Neuronal stem cell (in vitro differentiated cells): ENCODE measurements around the gene MTHFSD.

Experiments
- DNase-seq: peaks from one replicate; pipeline ENCODE4 v3.0.0-alpha.2; 2013; ENCODE audit warnings: low spot score
- H2AFZ ChIP-seq: one replicate; pipeline ENCODE4 v1.6.1; 2013; ENCODE audit warnings: mild to moderate bottlenecking, low read length, inconsistent platforms
- H2AK5ac ChIP-seq: 2 replicates; pipeline ENCODE4 v1.6.1; 2013; ENCODE audit warnings: low read depth, mild to moderate bottlenecking, inconsistent platforms, low read length, moderate library complexity, mixed read lengths
- H2BK120ac ChIP-seq: 2 replicates; pipeline ENCODE4 v1.6.1; 2013; ENCODE audit warnings: low read depth, mild to moderate bottlenecking, inconsistent platforms, low read length, moderate library complexity, mixed read lengths
- H2BK12ac ChIP-seq: one replicate; pipeline ENCODE4 v1.6.1; 2013; ENCODE audit warnings: low read length, inconsistent platforms
- H2BK15ac ChIP-seq: 2 replicates; pipeline ENCODE4 v1.6.1; 2013; ENCODE audit warnings: mild to moderate bottlenecking, low read length, inconsistent platforms, mixed read lengths
- H2BK5ac ChIP-seq: one replicate; pipeline ENCODE4 v1.6.1; 2013; ENCODE audit warnings: inconsistent platforms, mild to moderate bottlenecking, low read length, moderate library complexity
- H3K14ac ChIP-seq: one replicate; pipeline ENCODE4 v1.6.1; 2013; ENCODE audit warnings: low read length, inconsistent platforms
- H3K18ac ChIP-seq: 2 replicates; pipeline ENCODE4 v1.6.1; 2013; ENCODE audit warnings: low read length, inconsistent platforms
- H3K23ac ChIP-seq: 2 replicates; pipeline ENCODE4 v1.6.1; 2013; ENCODE audit warnings: low read depth, mild to moderate bottlenecking, mixed read lengths, low read length, inconsistent platforms; ENCODE audit not compliant: poor library complexity
- H3K27ac ChIP-seq: replicated peaks from 3 replicates; pipeline ENCODE4 v1.5.1; 2013; ENCODE audit warnings: low read length, inconsistent platforms
- H3K27me3 ChIP-seq, 3 experiments: 2 replicates each; pipeline ENCODE4 v1.6.1; 2013; ENCODE audit warnings: low read length in 3 of 3, mild to moderate bottlenecking in 2 of 3, inconsistent platforms in 1 of 3, low read depth in 1 of 3, mixed read lengths in 1 of 3, moderate library complexity in 1 of 3; ENCODE audit not compliant: control insufficient read depth in 3 of 3, insufficient read depth in 3 of 3
- H3K36me3 ChIP-seq, 2 donors: replicated peaks in 1 of 2; 2 replicates each; pipeline ENCODE4 v1.6.1; 2013; ENCODE audit warnings: low read length in 2 of 2; ENCODE audit not compliant: control insufficient read depth in 2 of 2, insufficient read depth in 2 of 2
- H3K4ac ChIP-seq: 2 replicates; pipeline ENCODE4 v1.6.1; 2013; ENCODE audit warnings: inconsistent platforms, mild to moderate bottlenecking, low read length, moderate library complexity
- H3K4me1 ChIP-seq, 2 donors: 1 replicate in 1 of 2; 2 replicates in 1 of 2; pipeline ENCODE4 v1.6.1; 2013; ENCODE audit warnings: low read length in 2 of 2, low read depth in 1 of 2; ENCODE audit not compliant: control insufficient read depth in 2 of 2, insufficient read depth in 1 of 2
- H3K4me2 ChIP-seq: one replicate; pipeline ENCODE4 v1.6.1; 2013; ENCODE audit warnings: mild to moderate bottlenecking, low read length, inconsistent platforms; ENCODE audit not compliant: insufficient read depth, poor library complexity, severe bottlenecking
- H3K4me3 ChIP-seq, 2 donors: 2 replicates each; pipeline ENCODE4 v1.5.1; 2013; ENCODE audit warnings: low read length in 2 of 2, mild to moderate bottlenecking in 2 of 2, inconsistent platforms in 1 of 2, moderate library complexity in 1 of 2
- H3K79me1 ChIP-seq: one replicate; pipeline ENCODE4 v1.6.1; 2013; ENCODE audit warnings: low read depth, mild to moderate bottlenecking, inconsistent platforms, low read length, moderate library complexity
- H3K9ac ChIP-seq: one replicate; pipeline ENCODE4 v1.6.1; 2013; ENCODE audit warnings: mild to moderate bottlenecking, low read depth, low read length, inconsistent platforms; ENCODE audit not compliant: poor library complexity
- H3K9me3 ChIP-seq, 2 donors: replicated peaks in 1 of 2; 2 replicates each; pipeline versions ENCODE3 to v1.6.1; 2013; ENCODE audit warnings: low read length in 2 of 2, mild to moderate bottlenecking in 2 of 2, inconsistent platforms in 1 of 2, low read depth in 1 of 2, mixed read lengths in 1 of 2, moderate library complexity in 1 of 2; ENCODE audit not compliant: control insufficient read depth in 2 of 2, insufficient read depth in 1 of 2
- H4K8ac ChIP-seq: one replicate; pipeline ENCODE4 v1.6.1; 2013; ENCODE audit warnings: low read depth, mild to moderate bottlenecking, inconsistent platforms, low read length, moderate library complexity
- H4K91ac ChIP-seq: one replicate; pipeline ENCODE4 v1.6.1; 2013; ENCODE audit warnings: low read length, low read depth, mild to moderate bottlenecking, inconsistent platforms; ENCODE audit not compliant: poor library complexity
- WGBS, 2 donors: extraction: QIAGEN DNeasy Blood & Tissue Kit; methylation state at CpG; one replicate each; pipeline ENCODE4 v1.1.7; 2013; ENCODE audit warnings: missing lambda C conversion rate in 2 of 2, mixed read lengths in 1 of 2; ENCODE audit not compliant: insufficient read length in 2 of 2, insufficient replicate concordance in 1 of 2; ENCODE audit errors: extremely low coverage in 2 of 2; 5-methylcytosine and 5-hydroxymethylcytosine counted together

Gene MTHFSD

GRCh38 chr16:86519649-86520316 is 35.3 kb downstream of the MTHFSD start:
- H2AFZ ChIP-seq: no peak overlapping the region
- no peak overlapping the region for H4K8ac ChIP-seq
- no peak overlapping the region for H3K14ac ChIP-seq
- peak overlapping the region; percentile 8 for H3K23ac ChIP-seq
- no peak overlapping the region for H3K4me2 ChIP-seq
- H3K9me3 ChIP-seq: peaks cover 0 to 4% of the 10 kb centered on the region in 2 donors
- H3K27me3 ChIP-seq: peaks cover 25 to 94% (median 53%) of the 10 kb centered on the region in 3 experiments
- no peak overlapping the region for H3K4ac ChIP-seq
- no peaks in the 10 kb centered on the region for H3K79me1 ChIP-seq
- no peak overlapping the region for H2BK5ac ChIP-seq
- peak overlapping the region; percentile 11 for H2BK15ac ChIP-seq
- H3K27ac ChIP-seq: no peak overlapping the region
- H3K36me3 ChIP-seq: no peaks in the 10 kb centered on the region
- peak overlapping the region; percentile 23 for H3K18ac ChIP-seq
- DNase-seq: peak; percentile 67
- H2AK5ac ChIP-seq: peak overlapping the region; percentile 80
- WGBS, 2 donors: no CpG with 5 or more reads among the region's 31 CpGs
- H4K91ac ChIP-seq: peak overlapping the region; percentile 14
- no peak overlapping the region for H3K9ac ChIP-seq
- H3K4me1 ChIP-seq: peaks cover 0 to 4% of the 10 kb centered on the region in 2 donors
- no peak overlapping the region for H2BK120ac ChIP-seq
- H2BK12ac ChIP-seq: no peak overlapping the region
- H3K4me3 ChIP-seq: no peak overlapping the region

- H3K18ac ChIP-seq: peak overlapping the region; percentile 25
- H2BK12ac ChIP-seq: no peak overlapping the region
- no peaks in the 10 kb centered on the region for H3K36me3 ChIP-seq
- H4K8ac ChIP-seq: no peak overlapping the region
- H2AFZ ChIP-seq: no peak overlapping the region
- no peak overlapping the region for H2BK15ac ChIP-seq
- no peak overlapping the region for H3K14ac ChIP-seq
- no peak overlapping the region for H2BK5ac ChIP-seq
- no peak overlapping the region for H3K4ac ChIP-seq
- H3K27me3 ChIP-seq: peaks cover 25 to 97% (median 57%) of the 10 kb centered on the region in 3 experiments
- no peak overlapping the region for H3K4me2 ChIP-seq
- no peaks in the 10 kb centered on the region for H3K79me1 ChIP-seq
- no peak overlapping the region for H3K27ac ChIP-seq
- no peak overlapping the region for H3K9ac ChIP-seq
- peak overlapping the region; percentile 9 for H2BK120ac ChIP-seq
- peak overlapping the region; percentile 80 for H2AK5ac ChIP-seq
- no peak overlapping the region for H3K4me3 ChIP-seq
- DNase-seq: no peak
- peaks cover 0 to 4% of the 10 kb centered on the region in 2 donors for H3K9me3 ChIP-seq
- H3K23ac ChIP-seq: peak overlapping the region; percentile 74
- WGBS, 2 donors: no CpG with 5 or more reads among the region's 16 CpGs
- peaks cover 0 to 4% of the 10 kb centered on the region in 2 donors for H3K4me1 ChIP-seq
- peak overlapping the region; percentile 14 for H4K91ac ChIP-seq
Measured at GRCh38 chr16:86519007-86519648, 35.9 kb downstream of the MTHFSD start.

GRCh38 chr16:86517652-86518258 is 37.3 kb downstream of the MTHFSD start:
- H3K4me3 ChIP-seq: no peak overlapping the region
- H3K79me1 ChIP-seq: no peaks in the 10 kb centered on the region
- peaks cover 0 to 2% of the 10 kb centered on the region in 2 donors for H3K9me3 ChIP-seq
- peak; percentile 51 for DNase-seq
- H3K27me3 ChIP-seq: peaks cover 32 to 99% (median 68%) of the 10 kb centered on the region in 3 experiments
- H4K8ac ChIP-seq: no peak overlapping the region
- peak overlapping the region; percentile 76 for H2AK5ac ChIP-seq
- H3K27ac ChIP-seq: no peak overlapping the region
- H2BK12ac ChIP-seq: no peak overlapping the region
- WGBS, 2 donors: no CpG with 5 or more reads among the region's 17 CpGs
- H3K14ac ChIP-seq: no peak overlapping the region
- H3K36me3 ChIP-seq: no peaks in the 10 kb centered on the region
- H3K18ac ChIP-seq: no peak overlapping the region
- no peak overlapping the region for H3K4me2 ChIP-seq
- no peak overlapping the region for H2BK120ac ChIP-seq
- H2BK5ac ChIP-seq: no peak overlapping the region
- no peak overlapping the region for H3K9ac ChIP-seq
- H2BK15ac ChIP-seq: no peak overlapping the region
- H3K4me1 ChIP-seq: peaks cover 0 to 4% of the 10 kb centered on the region in 2 donors
- H3K4ac ChIP-seq: no peak overlapping the region
- H4K91ac ChIP-seq: no peak overlapping the region
- H3K23ac ChIP-seq: no peak overlapping the region
- no peak overlapping the region for H2AFZ ChIP-seq

- Histone ChIP-seq H2AK5ac (no peak overlapping the region), H3K4me2 (no peak overlapping the region), H3K4me3 (no peak overlapping the region), H2BK12ac (no peak overlapping the region), H2BK5ac (no peak overlapping the region), H3K14ac (no peak overlapping the region), H2AFZ (no peak overlapping the region), H3K9me3 (peaks cover 0 to 2% of the 10 kb centered on the region in 2 donors), H4K91ac (no peak overlapping the region), H4K8ac (no peak overlapping the region), H3K27me3 (peaks cover 39 to 99% (median 76%) of the 10 kb centered on the region in 3 experiments), H3K36me3 (no peaks in the 10 kb centered on the region), H3K79me1 (no peaks in the 10 kb centered on the region), H3K18ac (no peak overlapping the region), H3K9ac (no peak overlapping the region), H3K27ac (no peak overlapping the region), H2BK15ac (no peak overlapping the region), H2BK120ac (no peak overlapping the region), H3K23ac (no peak overlapping the region), H3K4ac (no peak overlapping the region), H3K4me1 (peaks cover 0 to 4% of the 10 kb centered on the region in 2 donors)
- no CpG with 5 or more reads among the region's 9 CpGs for WGBS, 2 donors
- DNase-seq: no peak
Measured at GRCh38 chr16:86517033-86517432, 38.0 kb downstream of the MTHFSD start.
